HG03354 (cell line): ENCODE data around the gene SIGLEC7.

Experiments used
- ATAC-seq: cut with Tn5 transposase; IDR thresholded peaks from one replicate; pipeline ENCODE4 v1.9.1; 2021; ENCODE audit warnings: mild to moderate bottlenecking; ENCODE audit not compliant: unreplicated experiment, poor library complexity, severe bottlenecking

The SIGLEC7 gene

GRCh38 chr19:51114087-51114729 is 27.9 kb upstream of the SIGLEC7 start:
- ATAC-seq: no peak

DNA sequence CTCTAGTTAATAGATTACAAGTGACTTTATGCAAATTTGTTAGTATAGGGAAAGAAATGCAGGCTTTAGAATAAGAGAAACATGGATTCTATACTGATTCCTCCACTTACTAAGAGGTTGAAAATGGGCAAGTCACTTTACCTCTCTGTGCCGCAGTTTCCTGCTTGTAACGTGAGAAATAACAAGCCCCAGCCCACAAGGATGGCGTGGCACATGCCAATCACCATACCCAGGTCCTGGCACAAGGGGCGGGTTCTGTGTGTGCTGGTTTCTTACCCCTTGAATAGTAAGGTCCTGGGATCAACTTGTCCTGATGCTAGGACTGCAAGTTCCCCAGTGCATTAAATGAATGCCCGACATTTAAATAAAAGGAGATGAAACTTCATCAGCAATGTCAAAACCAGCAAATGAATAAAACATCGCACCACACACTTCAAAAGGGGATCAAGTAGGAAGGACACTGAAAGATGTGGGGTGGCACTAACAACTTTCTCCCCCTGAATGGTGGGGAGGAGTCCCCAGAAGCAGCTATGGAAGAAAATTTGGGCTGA is 25.3 kb upstream of the SIGLEC7 start:
- ATAC-seq: no peak

GRCh38 chr19:51119101-51119500 is 23.0 kb upstream of the SIGLEC7 start:
- no peak for ATAC-seq

DNA sequence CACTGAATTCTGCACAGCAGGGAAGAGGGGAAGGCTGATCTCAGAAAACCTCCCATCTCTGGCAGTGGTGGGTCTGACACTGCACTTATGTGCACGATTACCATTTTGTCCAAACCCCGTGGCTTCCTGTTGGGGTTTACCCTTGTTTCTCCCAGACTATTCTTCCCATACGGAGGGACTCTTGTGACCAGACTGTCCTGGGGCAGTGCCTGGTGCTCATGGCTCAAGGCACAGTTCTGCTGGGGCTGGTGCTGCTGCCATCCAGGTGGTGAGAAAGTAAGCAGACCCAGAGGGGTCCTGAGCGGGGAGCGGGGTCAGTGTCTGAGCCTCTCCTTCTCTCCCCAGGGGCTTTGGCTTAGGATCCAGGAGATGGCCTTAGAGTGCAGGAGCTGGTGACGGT is 22.5 kb upstream of the SIGLEC7 start:
- no peak for ATAC-seq

- no peak for ATAC-seq
Observed at GRCh38 chr19:51120160-51120559, 21.9 kb upstream of the SIGLEC7 start.

DNA sequence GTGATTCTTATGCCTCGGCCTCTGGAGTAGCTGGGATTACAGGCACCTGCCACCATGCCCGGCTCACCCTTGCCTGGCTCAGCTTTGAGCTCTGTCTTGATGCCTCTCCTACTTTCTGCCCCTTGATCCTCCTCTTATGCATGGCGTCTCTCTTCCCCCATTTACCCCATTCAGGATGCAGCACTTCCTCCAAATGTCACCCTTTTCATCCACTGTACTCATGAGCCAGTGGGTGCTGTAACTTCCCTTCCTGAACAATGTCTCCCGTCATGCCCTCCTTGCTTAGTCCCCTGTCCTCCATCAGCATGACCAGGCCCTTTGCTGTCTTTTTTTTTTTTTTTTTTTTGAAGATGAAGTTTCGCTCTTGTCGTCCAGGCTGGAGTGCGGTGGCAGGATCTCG is 20.8 kb upstream of the SIGLEC7 start:
- ATAC-seq: no peak

DNA sequence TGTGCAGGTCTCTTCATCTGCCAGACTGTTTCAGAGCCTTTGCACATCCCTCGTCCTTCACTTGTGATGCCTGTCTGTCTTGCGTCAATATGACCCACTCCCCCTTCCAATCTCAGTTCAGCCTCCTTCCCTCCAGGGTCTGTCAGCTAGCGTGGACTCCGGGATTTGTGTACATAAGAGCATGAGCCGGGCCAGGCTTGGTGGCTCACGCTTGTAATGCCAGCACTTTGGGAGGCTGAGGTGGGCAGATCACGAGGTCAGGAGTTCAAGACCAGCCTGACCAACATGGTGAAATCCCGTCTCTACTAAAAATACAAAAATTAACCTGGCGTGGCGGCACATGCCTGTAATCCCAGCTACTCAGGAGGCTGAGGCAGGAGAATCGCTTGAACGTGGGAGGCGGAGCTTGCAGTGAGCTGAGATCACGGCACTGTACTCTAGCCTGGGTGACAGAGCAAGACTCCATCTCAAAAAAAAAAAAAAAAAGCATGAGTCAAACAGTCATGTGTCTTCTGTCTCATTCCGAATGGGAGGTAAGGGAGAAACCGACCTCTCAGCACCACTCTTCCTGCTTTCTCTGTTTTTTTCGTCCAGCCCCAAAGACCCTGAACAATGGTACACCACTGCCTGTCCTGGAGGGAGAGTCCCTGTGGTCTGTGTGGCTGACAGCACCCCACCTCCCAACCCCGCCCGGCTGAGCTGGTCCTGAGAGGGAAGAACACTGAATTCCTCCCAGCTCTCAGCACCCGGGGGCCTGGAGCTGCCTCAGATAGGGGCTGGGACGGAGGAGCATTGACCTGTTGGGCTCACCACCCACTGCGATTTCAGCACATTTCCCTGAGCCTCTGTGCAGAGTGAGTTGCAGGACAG is 19.8 kb upstream of the SIGLEC7 start:
- no peak for ATAC-seq

DNA sequence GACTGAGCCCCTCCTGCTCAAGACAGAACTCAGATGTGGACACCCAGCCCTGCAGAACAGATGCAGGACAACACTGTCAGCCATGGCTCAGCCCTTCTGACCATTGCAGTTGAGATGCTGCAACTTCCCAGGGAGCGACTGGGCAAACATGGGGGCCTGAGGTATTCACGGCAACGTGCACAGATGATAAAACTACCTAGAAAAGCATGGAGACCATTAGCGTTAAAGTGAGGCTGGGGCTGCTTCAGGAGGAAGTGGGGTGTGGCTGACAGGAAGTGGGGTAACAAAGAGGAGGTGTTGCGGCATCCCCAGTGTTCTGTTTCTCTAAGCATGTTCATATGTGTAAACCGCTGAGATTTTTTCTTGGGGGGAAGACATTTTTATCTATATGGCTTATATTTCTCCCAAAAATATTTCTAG is 18.7 kb upstream of the SIGLEC7 start:
- no peak for ATAC-seq

DNA sequence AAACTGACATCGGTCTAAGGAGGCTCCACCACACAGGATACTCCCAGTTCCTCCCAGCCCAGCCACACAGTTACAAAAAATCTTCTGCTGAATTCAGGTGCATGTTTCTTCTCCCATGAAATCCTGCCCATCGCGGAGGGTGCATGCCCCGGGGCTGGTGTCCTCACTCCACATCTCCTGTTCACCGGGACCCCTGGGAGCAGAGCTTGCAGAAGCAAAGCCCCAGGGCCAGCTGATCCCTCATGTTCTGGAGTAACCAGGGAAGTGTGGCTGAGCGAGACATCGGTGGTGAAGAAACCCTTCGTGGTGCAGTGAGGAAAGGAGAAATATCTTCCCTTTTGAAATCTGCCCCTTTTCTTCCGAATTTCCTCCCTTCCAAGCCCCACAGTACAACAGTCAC is 18.3 kb upstream of the SIGLEC7 start:
- no peak for ATAC-seq

DNA sequence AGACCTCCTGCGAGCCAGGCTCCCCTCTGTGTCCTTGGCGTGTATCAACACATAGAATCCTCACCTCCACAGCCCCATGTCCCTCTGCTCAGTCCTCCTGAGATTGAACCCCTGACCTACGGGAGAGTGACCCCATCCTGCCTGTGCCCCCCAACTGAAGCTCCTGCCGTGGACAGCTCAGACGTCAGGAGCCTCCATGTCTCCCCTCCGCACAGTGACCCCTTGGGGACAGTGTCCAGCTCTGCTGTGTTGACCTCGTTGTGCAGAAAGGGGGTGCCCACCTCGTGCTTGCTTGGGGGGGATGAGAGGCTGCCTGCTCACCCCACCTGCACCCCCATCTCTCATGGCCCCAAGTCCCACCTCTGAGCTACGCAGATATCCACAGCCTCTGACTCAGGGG is 17.9 kb upstream of the SIGLEC7 start:
- no peak for ATAC-seq

DNA sequence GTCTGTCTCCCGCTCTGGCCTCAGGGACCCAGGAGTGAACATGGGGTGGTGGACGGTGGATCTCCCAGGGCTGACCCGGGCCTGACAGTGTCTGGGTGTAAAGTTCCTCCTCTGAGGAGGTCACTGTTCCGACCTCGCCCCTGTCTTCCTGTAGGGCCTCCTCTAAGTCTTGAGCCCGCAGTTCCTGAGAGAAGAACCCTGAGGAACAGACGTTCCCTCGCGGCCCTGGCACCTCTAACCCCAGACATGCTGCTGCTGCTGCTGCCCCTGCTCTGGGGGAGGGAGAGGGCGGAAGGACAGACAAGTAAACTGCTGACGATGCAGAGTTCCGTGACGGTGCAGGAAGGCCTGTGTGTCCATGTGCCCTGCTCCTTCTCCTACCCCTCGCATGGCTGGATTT is 17.4 kb upstream of the SIGLEC7 start, which contains the start of gene SIGLEC9:
SIGLEC9 (plus strand) TSS at position 178 of the 400 bp plus-strand sequence; CDS start at position 247, 69 bp downstream.
- no peak for ATAC-seq

DNA sequence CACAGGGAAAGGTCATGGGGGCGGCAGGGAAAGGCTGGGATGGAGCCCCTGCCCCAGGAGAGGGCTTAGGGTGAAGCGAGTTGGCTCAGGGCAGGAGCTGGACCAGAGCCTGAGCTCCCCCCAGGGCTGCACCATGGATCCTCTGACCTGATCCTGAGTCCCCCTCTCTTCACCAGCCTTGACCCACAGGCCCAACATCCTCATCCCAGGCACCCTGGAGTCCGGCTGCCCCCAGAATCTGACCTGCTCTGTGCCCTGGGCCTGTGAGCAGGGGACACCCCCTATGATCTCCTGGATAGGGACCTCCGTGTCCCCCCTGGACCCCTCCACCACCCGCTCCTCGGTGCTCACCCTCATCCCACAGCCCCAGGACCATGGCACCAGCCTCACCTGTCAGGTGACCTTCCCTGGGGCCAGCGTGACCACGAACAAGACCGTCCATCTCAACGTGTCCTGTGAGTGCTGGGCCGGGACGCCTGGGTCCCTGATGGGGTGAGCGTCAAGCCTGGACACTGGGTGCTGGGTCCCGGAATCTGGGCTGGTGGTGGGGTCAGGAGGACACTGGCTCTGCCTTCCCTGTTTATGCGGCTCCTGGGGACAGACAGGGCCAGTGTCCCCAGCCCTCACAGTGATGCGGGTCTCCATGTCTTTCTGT is 16.6 kb upstream of the SIGLEC7 start:
- no peak for ATAC-seq

GRCh38 chr19:51127032-51127431 is 15.1 kb upstream of the SIGLEC7 start:
- no peak for ATAC-seq

DNA sequence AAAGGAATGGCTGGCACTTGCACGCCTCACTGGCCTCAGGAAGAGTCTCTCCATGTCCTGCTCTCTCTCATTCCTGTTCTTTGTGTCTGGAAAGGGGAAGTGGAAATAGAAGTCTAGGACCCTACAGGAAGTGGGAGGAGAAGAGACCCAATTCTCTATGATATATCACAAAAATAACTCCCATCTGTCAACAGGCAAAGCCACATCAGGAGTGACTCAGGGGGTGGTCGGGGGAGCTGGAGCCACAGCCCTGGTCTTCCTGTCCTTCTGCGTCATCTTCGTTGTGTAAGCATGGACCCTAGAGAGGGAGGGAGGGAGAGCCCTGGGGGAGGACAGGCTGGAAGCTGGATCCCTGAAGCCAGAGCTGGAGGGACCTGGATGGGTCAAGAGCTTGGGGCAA is 14.3 kb upstream of the SIGLEC7 start:
- ATAC-seq: no peak

GRCh38 chr19:51128227-51128626 is 13.9 kb upstream of the SIGLEC7 start:
- ATAC-seq: no peak

GRCh38 chr19:51129716-51130115 is 12.4 kb upstream of the SIGLEC7 start:
- no peak for ATAC-seq

GRCh38 chr19:51131780-51132680 is 10.1 kb upstream of the SIGLEC7 start:
- ATAC-seq: no peak

GRCh38 chr19:51135004-51135403 is 7.1 kb upstream of the SIGLEC7 start:
- ATAC-seq: no peak

- ATAC-seq: no peak
Observed at GRCh38 chr19:51135986-51136762, 5.9 kb upstream of the SIGLEC7 start.
